CD4-positive, alpha-beta T cell (primary cell): ENCODE data around the gene PAQR4. TPM values are rescaled to one million over a fixed set of nuclear protein-coding genes. Genes with fewer than 3 reads are reported as not detected.

Source experiments
- ATAC-seq: fragments of 200-7000 bp; cut with Tn5 transposase; one replicate; pipeline ENCODE4 v1.10.0; 2022; ENCODE audit warnings: mild to moderate bottlenecking; ENCODE audit not compliant: poor library complexity
- CTCF ChIA-PET: fragments of 350-600 bp; sonication (Branson Sonifier 250); formaldehyde crosslinking; loops from one replicate; lab custom pipeline; 2021; ENCODE audit warnings: antibody characterized with exemption, inconsistent platforms; lab: Charles Lee
- POLR2A ChIA-PET: fragments of 350-600 bp; sonication (Branson Sonifier 250); formaldehyde crosslinking; loops from one replicate; lab custom pipeline; 2021; ENCODE audit warnings: antibody characterized with exemption, inconsistent platforms; lab: Charles Lee
- DNase-seq, 14 experiments: peaks; one replicate each; pipeline ENCODE4 v3.0.0-alpha.2; 2013 to 2020; ENCODE audit warnings: mixed read lengths in 2 of 14
- H3K27ac ChIP-seq, 2 donors: one replicate each; pipeline versions ENCODE4 v1.5.1 to v1.7.0; 2013; ENCODE audit warnings: low read length in 2 of 2, low read depth in 1 of 2, mild to moderate bottlenecking in 1 of 2
- H3K27me3 ChIP-seq, 2 experiments: 1 replicate in 1 of 2; 2 replicates in 1 of 2; pipeline versions ENCODE4 v1.6.1 to v1.7.0; 2013; ENCODE audit warnings: low read length in 2 of 2, control low read depth in 1 of 2, mild to moderate bottlenecking in 1 of 2, moderate library complexity in 1 of 2; ENCODE audit not compliant: insufficient read depth in 2 of 2, control insufficient read depth in 1 of 2
- H3K36me3 ChIP-seq: one replicate; pipeline ENCODE4 v1.6.1; 2013; ENCODE audit warnings: low read length, control low read depth; ENCODE audit not compliant: insufficient read depth
- H3K4me1 ChIP-seq: one replicate; pipeline ENCODE4 v1.6.1; 2013; ENCODE audit warnings: low read length, control low read depth; ENCODE audit not compliant: insufficient read depth
- H3K4me3 ChIP-seq: one replicate; pipeline ENCODE4 v1.5.1; 2013; ENCODE audit warnings: mild to moderate bottlenecking, low read length, moderate library complexity
- H3K9me3 ChIP-seq, 2 experiments: 1 replicate in 1 of 2; 2 replicates in 1 of 2; pipeline versions ENCODE4 v1.6.1 to v1.7.0; 2013; ENCODE audit warnings: low read length in 2 of 2, mild to moderate bottlenecking in 2 of 2, control low read depth in 1 of 2, moderate library complexity in 1 of 2; ENCODE audit not compliant: control insufficient read depth in 1 of 2, insufficient read depth in 1 of 2
- H3K27ac Mint-ChIP-seq: one replicate; pipeline ENCODE4 v1.8.0; 2020; ENCODE audit warnings: mixed read lengths
- H3K27me3 Mint-ChIP-seq: one replicate; pipeline ENCODE4 v1.8.0; 2021; ENCODE audit warnings: mixed read lengths
- H3K36me3 Mint-ChIP-seq: one replicate; pipeline ENCODE4 v1.8.0; 2021; ENCODE audit warnings: low read depth, mixed read lengths
- H3K4me1 Mint-ChIP-seq: one replicate; pipeline ENCODE4 v1.8.0; 2021; ENCODE audit warnings: low read depth, mixed read lengths
- H3K4me3 Mint-ChIP-seq: one replicate; pipeline ENCODE4 v1.8.0; 2020; ENCODE audit warnings: mild to moderate bottlenecking, mixed read lengths
- H3K9me3 Mint-ChIP-seq: one replicate; pipeline ENCODE4 v1.8.0; 2020; ENCODE audit warnings: mixed read lengths
- intact Hi-C, 2 experiments: fragments of 100-400 bp; cut with DNase I in 1 of 2; cut with micrococcal nuclease in 1 of 2; formaldehyde crosslinking; loops; one replicate each; pipeline versions ENCODE4 v1.15.1 to v1.9.0; 2023 to 2025; cut with DNase I, micrococcal nuclease
- total RNA-seq, 174 experiments: library from RNA in 2 of 174; stranded (reverse) in 2 of 174; gene quantifications; one replicate each; pipeline ENCODE4 v1.2.3 and lab custom pipeline; 2021 to 2026
- TF ChIP-seq, protein P1 (sequence below): fragments of 200-600 bp; IDR thresholded peaks from one replicate; pipeline ENCODE4 v1.8.0; 2022; ENCODE audit warnings: antibody characterized with exemption, mild to moderate bottlenecking

PAQR4 gene
- total RNA-seq, 2 experiments from 2014 or later: 0.39 to 0.44 TPM

- no peak overlapping the region for H3K4me3 Mint-ChIP-seq
These were observed 7.5 kb downstream of the PAQR4 start for GRCh38 chr16:2976673-2977072.

GRCh38 chr16:2977440-2977839 is 8.3 kb downstream of the PAQR4 start:
- no peaks in the 10 kb centered on the region for H3K36me3 Mint-ChIP-seq
- ATAC-seq (no peak), DNase-seq (no peak)
- H3K27ac Mint-ChIP-seq: no peak overlapping the region
- ChIA-PET CTCF (no interaction called here), POLR2A (no interaction called here)
- intact Hi-C loops: no loop called here
- no peak overlapping the region for H3K27ac ChIP-seq
- H3K4me1 Mint-ChIP-seq: no peaks in the 10 kb centered on the region
- H3K9me3 Mint-ChIP-seq: no peaks in the 10 kb centered on the region
- H3K9me3 ChIP-seq: peaks cover 0 to 7% of the 10 kb centered on the region in 2 experiments
- H3K27me3 ChIP-seq: peaks cover 0 to 3% of the 10 kb centered on the region in 2 experiments
- H3K27me3 Mint-ChIP-seq: no peaks in the 10 kb centered on the region
- H3K4me3 ChIP-seq: no peak overlapping the region
- no peaks in the 10 kb centered on the region for H3K36me3 ChIP-seq
- no peak overlapping the region for H3K4me3 Mint-ChIP-seq
- TF ChIP-seq, protein P1, sequence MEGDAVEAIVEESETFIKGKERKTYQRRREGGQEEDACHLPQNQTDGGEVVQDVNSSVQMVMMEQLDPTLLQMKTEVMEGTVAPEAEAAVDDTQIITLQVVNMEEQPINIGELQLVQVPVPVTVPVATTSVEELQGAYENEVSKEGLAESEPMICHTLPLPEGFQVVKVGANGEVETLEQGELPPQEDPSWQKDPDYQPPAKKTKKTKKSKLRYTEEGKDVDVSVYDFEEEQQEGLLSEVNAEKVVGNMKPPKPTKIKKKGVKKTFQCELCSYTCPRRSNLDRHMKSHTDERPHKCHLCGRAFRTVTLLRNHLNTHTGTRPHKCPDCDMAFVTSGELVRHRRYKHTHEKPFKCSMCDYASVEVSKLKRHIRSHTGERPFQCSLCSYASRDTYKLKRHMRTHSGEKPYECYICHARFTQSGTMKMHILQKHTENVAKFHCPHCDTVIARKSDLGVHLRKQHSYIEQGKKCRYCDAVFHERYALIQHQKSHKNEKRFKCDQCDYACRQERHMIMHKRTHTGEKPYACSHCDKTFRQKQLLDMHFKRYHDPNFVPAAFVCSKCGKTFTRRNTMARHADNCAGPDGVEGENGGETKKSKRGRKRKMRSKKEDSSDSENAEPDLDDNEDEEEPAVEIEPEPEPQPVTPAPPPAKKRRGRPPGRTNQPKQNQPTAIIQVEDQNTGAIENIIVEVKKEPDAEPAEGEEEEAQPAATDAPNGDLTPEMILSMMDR: no peak
- H3K4me1 ChIP-seq: peaks cover 21% of the 10 kb centered on the region

More at GRCh38 chr16:2976673-2977072, 7.5 kb downstream of the PAQR4 start:
- ATAC-seq (no peak), DNase-seq (no peak)
- Histone ChIP-seq H3K27ac (no peak overlapping the region), H3K27me3 (peaks cover 0 to 3% of the 10 kb centered on the region in 2 experiments), H3K4me1 (peaks cover 20% of the 10 kb centered on the region), H3K4me3 (no peak overlapping the region), H3K9me3 (peaks cover 0 to 7% of the 10 kb centered on the region in 2 experiments), H3K36me3 (no peaks in the 10 kb centered on the region)
- Mint-ChIP-seq H3K4me1 (no peaks in the 10 kb centered on the region), H3K36me3 (no peaks in the 10 kb centered on the region), H3K27me3 (no peaks in the 10 kb centered on the region), H3K9me3 (no peaks in the 10 kb centered on the region), H3K27ac (no peak overlapping the region)
- TF ChIP-seq, protein P1: no peak
- intact Hi-C loops: no loop called here
- ChIA-PET POLR2A (no interaction called here), CTCF (no interaction called here)

DNA sequence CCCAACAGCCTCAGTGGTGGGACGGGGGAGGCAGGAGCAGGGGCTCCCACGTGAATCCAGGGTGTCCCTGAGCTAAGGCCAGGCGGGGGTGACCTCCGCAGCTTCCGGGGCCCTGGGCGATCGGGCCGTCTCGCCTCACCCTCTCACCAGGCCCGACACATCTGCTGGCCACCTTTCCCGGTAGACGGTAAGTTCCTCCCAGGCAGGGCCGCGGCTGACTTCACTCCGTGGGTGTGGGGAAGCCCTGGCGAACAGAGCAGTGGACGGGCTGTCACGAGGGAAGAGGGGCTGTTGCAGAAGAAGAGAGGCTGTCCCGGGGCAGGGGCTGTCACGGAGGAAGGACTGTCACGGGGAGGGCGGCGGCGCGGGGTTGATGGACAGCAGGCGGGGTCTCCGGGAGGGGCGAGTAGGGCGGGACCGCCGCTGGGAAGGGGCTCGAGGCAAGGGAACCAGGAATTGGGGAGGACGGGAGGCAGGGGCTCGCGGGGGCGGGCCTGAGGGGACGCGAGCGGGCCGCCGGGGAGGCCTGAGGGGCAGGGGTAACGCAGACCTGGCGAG is 10.6 kb downstream of the PAQR4 start:
- no peak for ATAC-seq

More for the DNA sequence above, 10.6 kb downstream of the PAQR4 start:
- peaks cover 0 to 3% of the 10 kb centered on the region in 2 experiments for H3K27me3 ChIP-seq
- peaks cover 29% of the 10 kb centered on the region for H3K4me1 ChIP-seq
- ChIA-PET POLR2A (interaction anchor here (0.6 to 2.1 kb wide), 6 partner anchors 11 to 52 kb away, joined by 3 to 22 read pairs (median 5); partner anchors contain the start of genes KREMEN2 and PAQR4), CTCF (interaction anchor here (1.7 kb wide), 1 partner anchor 48 kb away, joined by 4 read pairs; no protein-coding TSS in a partner anchor)
- H3K27ac ChIP-seq: no peak overlapping the region
- Mint-ChIP-seq H3K36me3 (no peaks in the 10 kb centered on the region), H3K27ac (no peak overlapping the region), H3K9me3 (no peaks in the 10 kb centered on the region), H3K27me3 (no peaks in the 10 kb centered on the region), H3K4me1 (no peaks in the 10 kb centered on the region), H3K4me3 (peak overlapping the region; percentile 82)
- peaks cover 0 to 7% of the 10 kb centered on the region in 2 experiments for H3K9me3 ChIP-seq
- no peaks in the 10 kb centered on the region for H3K36me3 ChIP-seq
- TF ChIP-seq, protein P1: no peak
- intact Hi-C loops: loop anchor here in 1 of 2 experiments (1.0 to 5.0 kb wide), 4 partner anchors 10 to 102 kb away; partner anchors contain the start of genes FLYWCH1 and PAQR4
- peak overlapping the region; percentile 93 for H3K4me3 ChIP-seq
- peak in 2 of 14 experiments; percentile 26 to 47 for DNase-seq
